HG02870 (cell line): ENCODE measurements around the gene RTRAF.

ENCODE experiments used
- ATAC-seq: cut with Tn5 transposase; IDR thresholded peaks from one replicate; pipeline ENCODE4 v1.9.1; 2021; ENCODE audit warnings: mild to moderate bottlenecking, moderate library complexity; ENCODE audit not compliant: unreplicated experiment

RTRAF gene

DNA sequence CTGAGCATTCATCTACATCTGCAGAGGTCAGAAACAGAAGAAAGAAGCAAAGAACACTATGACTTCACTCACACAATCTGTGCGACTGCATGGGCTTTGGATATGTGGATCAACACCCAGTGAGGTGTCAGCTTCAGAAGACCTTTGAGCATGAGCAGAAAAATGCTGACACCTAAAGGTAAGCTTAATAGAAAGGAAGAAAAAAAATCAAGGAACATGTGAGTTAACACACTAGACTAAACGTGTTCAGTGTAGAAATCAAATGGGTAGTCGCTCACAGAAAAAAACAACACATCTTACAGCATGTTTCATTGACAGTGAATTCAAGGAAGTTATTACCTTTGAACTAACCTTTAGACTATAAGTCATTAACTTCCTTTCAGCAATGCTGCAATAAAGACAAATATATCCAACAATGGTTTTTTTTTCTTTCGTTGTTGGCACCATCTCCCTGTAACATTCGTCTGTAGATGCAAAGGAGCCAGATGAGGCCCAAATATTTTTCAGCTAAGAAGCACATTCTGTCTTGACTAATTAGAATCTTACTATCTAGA is 30.9 kb downstream of the RTRAF start:
- no peak for ATAC-seq

DNA sequence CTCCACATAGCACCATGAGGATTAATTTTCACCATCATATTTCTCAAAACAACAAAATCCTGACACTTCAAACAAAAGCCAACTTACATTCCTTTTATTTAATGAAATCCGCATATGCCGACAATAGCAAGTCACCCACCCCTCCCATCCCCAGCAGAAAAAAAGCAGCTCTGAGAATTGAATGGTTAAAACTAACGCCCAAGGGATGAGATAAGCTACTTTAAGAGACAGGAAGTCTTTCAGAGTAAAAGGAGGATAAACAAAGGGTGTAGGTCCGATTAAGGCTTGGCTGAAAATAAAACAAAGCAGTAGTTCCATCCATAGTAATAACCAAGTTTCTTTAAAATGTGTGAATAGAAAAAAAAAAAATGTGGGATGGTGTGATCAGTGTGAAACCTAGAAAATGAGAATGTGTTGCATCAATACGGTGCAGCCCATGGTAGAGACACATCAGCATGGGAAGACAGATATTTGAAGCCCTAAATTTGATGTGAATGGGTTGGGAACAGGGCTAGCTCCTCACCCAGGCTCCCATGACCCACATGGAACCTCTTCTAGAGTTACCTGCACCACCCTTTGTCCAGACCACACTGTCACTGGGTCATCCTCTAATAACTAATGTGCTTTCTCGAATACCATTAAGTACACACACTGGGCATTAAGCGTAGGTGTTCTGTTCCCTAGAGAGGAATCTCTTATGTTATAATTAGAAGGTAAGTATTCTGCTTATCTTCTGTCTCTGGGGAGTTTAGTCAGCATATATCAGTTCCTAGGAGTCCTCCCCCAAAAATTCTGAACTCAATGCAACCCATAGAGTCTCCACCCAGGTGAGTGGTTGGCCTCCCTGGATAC is 31.7 kb downstream of the RTRAF start:
- ATAC-seq, result no peak

DNA sequence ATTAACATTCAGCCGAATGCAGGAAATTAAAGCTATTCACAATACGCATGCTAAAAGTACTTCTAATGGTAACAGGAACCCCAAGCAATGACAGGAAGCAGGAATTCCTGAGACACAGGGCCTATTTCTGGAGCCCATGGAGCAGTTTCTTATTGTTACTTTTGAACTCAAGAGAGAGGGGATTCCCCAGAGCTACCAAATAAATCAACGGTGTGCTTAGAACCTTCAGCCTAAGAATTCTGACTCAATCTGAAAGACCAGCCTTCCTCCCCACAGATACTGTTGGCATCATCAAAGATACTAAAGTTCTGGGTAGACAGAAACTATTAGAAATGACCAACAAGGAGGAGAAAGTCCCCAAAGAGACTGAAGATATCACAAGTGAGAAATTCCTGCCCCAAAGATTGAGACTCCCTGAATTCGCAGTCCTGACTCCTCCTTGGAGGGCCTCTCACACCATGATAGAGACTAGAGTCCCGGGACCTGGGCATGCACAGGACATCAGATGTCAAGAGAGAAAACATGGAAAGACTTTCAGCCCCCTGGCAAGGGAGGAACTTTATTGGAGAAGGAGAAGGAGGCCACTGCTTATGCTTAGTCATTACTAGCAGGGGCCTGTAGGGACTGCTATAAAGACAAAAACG is 32.7 kb downstream of the RTRAF start:
- peak; percentile 86 for ATAC-seq

DNA sequence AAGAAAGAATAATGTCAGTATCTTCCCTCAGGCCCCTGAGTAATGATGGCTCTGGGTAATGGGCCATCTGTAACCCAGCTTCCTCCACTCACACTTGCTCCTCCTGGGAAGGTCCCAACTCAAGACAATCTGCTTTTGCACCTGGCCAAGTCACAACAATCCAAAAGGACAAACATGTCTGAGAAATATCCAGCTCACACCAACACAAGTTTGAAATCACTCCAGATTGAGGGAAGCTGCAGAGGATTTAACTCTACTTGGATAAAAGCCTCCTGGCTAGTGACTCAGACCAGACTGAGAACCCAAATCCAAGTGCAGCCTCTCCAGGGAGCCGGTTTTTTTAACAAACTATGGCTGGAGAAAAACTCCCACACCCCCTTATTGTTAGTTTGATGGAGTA is 34.2 kb downstream of the RTRAF start:
- ATAC-seq, result no peak

DNA sequence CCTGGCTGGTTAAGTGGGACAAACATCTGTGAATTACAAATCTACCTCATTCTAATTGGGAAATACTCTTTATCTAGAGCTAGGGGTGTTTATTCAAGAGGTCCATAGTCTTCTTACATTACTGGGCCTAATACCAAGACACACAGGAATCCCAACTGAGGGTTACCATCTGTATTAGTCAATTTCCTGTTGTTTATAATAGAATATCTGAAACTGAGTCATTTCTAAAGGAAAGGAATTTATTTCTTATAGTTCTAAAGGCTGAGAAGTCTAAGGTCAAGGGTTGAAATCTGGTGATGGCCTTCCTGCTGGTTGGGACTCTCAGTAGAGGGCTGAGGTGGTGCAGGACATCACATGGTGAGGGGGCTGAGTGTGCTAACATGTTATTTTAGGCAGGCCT is 36.0 kb downstream of the RTRAF start:
- ATAC-seq, result no peak

DNA sequence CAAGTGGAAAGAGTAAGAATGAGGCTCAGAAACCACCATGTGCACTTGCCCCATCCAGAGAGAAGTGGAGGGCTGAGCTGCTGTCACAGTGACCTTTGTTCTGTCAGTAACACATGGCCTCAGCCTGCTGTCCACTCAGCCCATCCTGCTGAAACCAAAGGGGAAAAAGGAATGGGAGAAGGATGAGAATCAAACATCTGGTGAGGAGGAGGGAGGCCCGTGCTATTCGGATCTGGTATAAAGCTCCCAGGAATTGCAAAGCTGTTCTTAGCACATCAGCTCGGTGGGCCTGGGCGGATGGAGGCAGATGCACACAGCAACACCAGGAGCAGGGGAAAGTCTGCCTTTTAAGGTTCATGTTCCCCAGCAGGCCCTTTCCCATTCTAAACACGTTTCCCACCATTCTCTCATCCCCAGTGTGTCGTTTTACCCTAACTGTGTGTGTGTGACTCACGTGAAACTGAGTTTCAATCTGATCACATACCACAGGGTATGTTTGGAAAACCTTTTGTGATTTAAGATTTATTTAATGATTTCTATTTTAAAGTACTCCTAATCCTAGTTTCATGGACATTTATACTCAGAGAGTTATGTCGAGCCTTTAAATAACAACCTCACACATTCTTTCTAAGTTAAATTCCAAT is 36.8 kb downstream of the RTRAF start:
- ATAC-seq, result no peak

DNA sequence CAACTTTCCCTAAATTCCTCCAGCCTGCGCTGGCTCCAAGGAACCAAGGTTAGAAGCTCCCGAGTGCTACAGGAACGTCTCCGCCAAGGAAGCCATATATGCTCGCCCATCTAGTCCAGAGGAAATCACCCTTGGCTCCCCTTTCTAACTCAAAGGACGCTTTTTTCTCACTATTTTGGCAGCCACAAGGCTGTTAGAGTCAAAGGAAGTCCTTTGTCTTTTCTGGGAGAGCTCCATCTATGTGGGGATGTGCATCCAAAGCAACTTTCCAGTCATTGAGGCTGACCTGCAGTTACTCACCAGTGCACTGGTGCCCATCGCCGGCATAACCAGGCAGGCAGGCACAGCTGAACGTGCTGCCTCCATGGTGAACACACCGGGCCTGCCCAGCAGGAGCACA is 37.6 kb downstream of the RTRAF start:
- no peak for ATAC-seq

DNA sequence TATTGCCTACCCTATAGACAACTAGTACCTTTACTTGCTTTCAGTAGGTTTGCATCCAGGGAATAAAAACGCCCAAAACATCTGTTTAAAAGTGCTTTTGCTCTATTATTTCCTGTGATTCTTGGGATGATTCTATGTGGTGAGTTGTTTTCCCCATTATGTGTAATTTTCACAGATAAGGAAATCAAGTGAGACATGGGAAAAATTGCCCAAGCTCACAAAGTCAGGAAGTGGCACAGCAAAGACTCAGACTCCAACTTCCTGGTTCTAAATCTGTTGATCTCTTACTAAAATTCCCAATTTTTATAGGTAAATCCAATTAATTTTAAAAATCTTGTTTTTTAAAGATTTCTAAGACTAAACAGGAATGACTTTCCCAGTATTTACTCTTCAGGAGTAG is 40.5 kb downstream of the RTRAF start:
- no peak for ATAC-seq

DNA sequence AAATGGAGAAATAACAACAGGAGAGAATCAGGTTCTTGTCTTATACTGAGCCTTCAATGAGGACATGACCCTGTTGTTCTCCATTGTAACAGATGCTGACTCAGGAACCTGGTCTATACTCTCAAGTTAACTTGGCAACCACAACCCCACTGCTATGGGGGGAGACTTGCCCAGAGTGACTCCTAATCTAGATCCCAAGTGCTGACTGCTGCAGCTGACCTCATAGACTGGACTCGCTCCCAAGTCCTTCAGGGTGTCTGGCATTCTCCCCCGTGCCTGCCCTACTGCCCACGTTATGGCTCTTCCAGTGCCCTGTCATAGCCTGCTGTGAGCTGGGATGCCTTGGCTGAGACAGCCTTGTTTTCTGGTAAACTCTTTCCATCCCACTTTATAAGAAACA is 42.4 kb downstream of the RTRAF start:
- ATAC-seq, result no peak

DNA sequence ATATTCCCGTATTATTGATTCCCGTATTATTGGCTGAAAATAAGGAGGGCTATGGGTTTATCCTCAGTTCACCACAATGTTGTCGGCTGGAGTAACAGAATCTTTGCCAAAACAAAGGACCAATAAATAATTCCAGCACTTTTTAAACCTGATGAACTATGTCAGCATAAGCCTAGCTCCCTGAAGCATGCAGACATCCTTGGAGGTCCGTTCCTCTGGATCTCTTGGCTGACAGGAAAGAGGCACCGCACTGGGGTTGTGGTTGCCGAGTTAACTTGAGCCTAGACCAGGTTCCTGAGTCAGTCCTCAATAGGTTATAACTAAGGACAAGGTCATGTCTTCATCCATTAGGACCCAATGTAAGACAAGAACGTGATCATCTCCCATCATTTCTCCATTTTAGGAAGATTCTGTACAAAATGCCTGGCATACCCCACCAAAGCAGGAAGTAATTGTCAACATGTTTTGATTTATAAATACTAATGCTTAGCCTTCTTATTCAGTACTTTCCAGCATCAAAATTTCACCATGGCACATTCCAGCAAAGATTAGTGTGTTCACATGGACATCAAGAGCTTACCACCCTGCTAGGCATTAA is 43.0 kb downstream of the RTRAF start:
- ATAC-seq, result no peak

DNA sequence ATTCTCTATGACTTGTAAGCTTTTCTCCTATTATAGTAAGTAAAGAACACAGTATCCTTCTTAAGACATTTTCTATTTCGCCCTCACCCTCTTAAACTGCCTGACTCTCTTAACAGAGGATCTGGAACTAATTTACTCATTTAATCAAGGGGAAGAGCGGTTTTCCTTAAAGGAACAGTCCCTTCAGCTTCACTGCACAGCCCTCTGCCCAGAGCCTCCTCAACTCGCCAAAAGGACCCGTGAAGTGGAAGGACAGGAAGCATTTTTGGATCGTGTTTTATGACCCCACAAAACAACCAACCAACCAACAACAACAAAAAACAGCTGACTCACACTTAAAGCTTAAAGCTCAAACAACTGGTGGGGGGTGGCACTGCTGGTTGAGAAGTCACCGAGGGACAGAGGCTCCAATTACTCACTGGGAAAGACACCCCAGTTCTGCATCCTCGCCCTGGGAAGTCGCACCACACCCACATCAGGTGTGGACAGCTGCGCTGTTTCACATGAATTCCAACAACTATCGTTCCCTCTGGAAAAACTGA is 43.8 kb downstream of the RTRAF start:
- no peak for ATAC-seq

DNA sequence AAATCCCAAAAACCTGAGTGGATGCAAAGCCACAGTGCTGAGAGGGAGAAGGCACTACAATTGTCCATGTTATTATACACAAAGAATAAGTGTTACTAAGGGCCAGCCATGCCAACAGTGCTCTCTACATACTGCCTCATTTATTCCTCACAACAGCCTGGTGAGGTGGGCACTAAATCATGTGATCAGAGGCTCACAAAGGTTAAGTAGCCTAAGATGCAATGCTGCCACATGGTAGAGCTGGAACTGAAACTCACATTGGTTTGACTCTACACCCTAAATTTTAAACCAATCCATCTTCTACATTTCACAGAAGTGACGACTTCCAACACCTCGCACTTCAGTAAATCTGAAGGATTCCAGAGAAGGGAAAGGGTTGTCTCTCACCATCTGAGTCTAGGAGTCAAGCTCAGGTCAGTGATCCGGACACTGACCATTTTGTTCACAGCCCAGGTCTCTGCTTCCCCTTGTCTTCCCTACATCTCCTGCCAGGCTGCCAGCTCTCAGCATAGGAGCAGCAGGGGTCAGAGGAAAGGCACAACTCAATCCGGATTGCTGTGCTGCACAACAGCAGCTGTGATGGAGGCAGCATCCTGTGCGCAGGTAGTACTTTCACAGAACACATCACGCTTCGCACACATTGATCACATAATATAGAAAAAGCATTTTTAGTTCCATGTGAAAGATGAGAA is 49.9 kb downstream of the RTRAF start:
- ATAC-seq, result no peak

DNA sequence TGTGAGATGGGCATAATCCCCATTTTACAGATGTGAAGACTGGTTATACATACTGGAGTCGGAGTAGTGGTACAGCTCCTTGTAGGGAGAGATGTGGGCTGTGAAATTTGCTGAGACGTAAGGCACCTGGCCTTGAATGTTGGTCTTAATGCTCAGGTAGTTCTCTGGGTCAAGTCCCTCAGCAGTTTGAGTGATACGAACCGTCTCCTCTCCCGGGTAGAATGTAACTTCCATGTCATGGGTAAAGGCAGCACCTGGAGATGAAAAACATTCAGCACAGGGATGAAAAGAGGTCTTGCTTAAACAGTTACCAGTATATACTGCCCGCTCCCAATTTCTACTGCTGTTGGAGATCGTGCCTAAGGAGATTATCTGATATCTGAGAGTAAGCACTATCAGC is 51.3 kb downstream of the RTRAF start:
- ATAC-seq, result no peak

DNA sequence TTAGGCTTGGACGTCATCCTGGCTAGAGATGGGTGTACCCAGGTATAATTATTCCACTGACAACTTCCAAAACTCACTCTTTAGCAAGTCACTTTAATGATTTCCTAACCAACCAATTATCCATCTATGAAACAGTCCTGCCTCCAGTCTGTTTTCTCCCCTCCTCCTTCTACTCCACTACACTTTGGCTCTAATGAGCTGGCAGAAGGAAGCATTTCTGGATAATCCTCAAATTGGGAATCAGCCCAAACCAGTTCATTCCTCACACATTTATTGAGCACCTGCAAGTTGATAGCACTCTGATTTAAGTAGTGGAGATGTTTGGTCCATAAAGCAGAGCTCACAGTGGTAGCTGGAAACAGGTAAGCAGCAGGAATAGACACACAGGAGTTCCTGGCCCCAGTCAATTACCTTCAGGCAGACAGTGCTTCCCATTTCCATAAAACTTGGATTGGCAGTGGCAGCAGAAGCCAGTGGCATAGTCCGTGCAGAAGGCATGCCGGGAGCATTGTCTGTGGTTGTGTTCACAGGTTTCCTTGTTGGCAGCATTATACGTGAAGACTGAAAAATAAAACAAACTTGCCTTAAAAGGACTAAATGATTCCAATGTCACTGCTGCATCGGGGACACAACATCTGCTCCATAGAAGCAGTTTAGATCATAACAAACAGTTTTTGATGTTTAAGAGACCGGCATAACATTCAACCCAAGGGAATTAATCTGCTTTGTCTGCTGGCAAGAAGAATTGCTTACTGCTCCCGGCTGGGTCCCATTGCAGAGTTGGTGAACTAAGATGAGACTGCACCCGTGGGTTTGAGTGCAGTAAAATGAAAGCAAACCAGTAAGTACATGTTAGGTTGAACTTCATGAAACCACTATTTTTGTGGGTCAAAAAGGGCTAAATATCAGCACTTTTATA is 53.3 kb downstream of the RTRAF start:
- no peak for ATAC-seq

DNA sequence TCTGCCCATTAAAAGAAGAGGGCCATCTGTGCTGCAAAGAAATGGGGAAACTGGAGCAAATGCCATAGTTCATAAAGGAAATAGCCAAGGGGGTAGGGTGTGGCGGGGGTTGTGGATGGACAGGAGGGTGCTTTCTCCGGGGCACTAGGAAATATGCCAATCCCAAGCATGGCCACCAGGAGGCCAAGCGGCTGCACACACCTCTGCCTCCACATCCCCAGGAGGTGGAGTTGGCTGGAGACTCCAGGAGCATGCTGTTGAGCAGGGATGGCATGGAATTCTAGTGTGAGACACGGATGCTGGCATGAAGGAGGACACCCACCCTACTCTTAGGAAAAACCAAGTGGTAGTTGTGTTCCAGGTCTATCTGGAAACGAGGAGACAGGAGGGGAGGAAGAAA is 54.3 kb downstream of the RTRAF start:
- ATAC-seq, result no peak

DNA sequence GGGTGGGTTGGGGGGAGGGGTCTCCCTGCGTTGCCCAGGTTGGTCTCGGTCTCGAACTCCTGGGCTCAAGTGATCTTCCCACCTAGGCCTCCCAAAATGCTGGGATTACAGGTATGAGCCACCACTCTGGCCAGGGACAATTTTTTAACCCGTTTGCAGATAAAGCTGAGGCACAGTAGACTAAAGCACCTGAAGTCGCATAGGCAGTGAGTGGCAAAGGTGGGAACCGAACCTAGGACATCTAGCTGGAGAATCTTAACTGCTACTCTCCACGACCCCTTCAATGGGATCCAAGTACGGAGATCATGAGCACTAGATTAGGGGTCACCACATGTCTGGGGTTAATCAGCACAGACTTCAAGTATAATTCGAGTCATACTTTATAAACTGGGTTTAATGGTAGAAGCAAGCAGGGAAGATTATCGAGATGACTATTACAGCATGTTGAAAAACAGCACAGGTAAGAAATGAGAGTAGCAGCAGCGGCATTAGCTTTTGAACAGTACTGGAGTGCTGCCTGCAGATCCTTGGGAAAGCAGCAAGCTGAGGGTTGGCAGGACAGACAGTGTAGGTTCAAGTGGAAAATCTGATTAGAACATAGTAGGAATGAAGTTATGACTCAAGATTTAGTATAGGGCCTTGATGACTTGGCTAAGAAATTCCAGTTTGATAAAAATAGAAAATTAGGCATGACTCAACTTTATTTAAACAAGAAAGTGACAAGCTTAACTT is 55.6 kb downstream of the RTRAF start:
- no peak for ATAC-seq

DNA sequence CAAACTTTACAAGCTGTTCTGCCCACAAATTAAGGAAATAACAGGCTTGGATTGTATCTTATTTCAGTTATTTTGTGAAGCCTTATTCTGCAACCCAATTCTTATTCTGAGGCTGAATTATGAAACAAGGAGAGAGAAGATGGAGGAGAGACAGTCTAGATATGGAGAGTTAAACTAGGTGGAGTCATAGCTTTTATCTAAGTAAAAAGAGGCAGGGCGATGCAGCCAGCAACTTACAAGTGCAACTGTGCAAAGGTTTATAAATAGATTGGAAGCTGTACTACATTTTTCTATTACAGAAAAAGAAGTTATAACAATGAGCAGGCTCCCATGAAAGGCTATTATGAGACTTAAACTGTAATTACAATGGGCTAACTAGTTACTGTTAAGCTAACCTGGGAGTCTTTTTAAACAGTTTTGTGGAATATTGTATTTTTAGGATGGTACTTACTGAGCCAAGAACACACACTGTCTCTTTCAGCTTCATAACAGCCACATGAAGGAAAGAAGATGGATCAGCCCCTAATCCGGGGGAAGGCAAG is 57.1 kb downstream of the RTRAF start:
- no peak for ATAC-seq

DNA sequence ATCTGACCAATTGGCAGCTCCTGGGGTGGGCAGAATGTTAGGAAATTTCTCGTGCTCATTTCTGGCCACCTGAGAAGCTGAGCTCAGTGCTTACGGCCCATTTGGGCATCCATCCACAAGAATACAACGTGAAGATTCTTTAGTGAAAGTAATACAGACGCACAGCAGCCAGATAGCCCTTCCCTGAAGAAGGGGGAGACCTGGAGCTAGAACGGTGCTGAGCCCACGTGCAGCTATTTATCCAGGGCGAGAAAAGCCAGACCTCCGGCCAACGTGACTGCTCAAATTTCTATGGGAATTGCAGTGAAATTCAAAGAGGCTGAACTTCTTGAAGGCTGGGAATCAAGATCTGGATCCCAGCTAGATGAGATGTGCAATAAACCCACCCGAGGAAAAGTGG is 58.8 kb downstream of the RTRAF start:
- ATAC-seq, result no peak
